Cortex of kidney (tissue), 1 donor: ENCODE data around the gene UCN.
"Not testable (repeated sequence)": the region's sequence is repeated elsewhere in the genome, so short reads cannot be mapped to it uniquely, and the experiment has no call there.

ENCODE experiments used
- DNase-seq: peaks from one replicate; lab custom pipeline; 2025; lab: John Stamatoyannopoulos, UW

UCN gene, protein sequence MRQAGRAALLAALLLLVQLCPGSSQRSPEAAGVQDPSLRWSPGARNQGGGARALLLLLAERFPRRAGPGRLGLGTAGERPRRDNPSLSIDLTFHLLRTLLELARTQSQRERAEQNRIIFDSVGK

DNA sequence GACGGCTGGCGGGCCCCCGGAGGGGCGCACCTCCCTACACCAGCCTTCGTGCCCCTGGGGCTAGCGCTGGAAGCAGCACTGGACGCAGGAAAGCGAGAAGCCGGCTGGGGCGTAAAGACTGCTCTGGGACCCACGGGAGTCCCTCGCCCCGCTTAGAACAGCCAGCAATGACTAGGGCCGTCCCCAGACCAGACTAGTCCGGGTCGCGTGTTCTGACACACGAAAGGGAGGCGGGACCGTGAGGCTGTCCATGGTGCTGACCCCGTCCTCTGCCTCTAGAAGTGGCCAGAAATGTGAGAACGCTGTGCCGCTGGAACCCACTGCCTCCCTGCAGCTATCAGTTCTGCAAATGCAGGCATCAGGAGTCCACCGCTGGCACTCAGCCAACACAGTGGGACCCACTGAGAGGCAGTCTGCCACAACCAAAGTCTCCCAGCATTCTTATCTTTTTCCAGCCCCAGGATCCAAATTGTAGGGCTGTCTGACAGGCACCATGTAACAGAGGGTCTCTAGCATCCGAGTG, at the start of gene UCN:
UCN (minus strand) TSS at position 87 of the 523 bp plus-strand sequence. CDS start 550 bp downstream, outside the sequence.
- DNase-seq = no peak

DNA sequence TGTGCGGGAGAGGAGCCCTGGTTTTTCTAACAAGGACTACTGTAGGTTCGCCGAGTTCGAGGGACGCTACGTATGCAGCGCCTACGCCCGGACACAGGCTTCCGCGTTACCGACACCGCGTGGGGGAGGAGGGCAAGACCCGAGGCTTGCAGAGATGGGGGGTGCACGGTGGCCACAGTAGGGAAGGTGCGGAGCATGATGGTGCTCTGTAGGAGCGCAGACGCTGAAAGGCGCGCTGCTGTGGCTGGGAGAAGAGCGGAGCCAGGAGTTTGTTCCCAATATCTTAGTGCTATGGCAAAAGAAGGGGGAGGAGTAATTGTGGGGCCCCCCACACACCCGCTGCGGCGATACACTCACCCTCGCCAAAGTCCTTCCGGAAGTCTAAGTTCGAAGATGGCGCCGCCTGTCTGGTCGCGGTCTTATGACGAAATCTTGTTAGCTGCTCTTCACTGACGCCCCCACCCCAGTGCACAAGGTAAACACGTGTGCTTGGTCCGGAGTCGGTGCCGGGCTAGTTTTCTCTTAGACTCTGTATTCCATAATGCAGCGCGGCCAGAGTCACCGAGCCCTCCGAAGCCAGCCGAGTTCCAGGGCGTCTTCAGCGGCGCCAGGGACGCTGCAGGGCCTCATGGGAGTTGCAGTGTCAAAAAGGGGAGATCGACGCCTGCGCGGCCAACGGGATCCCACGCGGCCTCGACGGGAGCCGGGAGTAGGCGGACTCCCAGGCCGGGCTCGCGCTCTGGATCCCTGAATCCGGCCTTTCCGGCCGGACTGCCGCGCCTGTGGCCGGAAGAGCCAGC, 48.3 kb upstream of the UCN start, which contains the start of gene GTF3C2:
GTF3C2 (minus strand) TSS at position 383 of the 800 bp plus-strand sequence. CDS start 13,210 bp downstream, outside the sequence.
- DNase-seq = peak; percentile 49

DNA sequence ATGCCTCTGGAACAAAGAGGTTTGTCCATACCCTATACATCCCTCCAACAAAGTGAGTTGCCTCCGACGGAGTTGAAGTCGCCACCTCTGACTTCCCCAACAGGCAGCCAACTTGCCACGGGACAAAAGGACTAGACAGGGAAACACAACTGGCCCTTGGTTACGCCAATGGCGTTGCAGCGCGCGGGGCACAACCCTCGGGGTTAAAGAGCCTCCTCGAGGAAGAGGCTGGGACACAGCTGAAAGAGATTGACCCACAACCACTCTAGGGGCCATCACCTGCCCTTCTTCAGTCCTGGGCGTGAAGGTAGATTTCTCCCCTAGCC, 47.8 kb upstream of the UCN start:
- DNase-seq = no peak

DNA sequence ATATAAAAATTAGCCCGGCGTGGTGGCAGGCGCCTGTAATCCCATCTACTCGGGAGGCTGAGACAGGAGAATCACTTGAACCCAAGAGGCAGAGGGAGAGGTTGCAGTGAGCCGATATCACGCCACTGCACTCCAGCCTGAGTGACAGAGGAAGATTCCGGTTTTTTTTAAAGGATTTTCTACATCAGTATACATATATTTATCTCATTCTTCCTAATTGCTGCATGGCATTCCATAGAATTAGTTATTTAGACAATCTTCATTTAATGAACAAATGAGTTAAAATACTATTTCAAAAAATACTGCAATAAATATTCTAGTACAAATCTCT, 46.3 kb upstream of the UCN start:
- no peak for DNase-seq

DNA sequence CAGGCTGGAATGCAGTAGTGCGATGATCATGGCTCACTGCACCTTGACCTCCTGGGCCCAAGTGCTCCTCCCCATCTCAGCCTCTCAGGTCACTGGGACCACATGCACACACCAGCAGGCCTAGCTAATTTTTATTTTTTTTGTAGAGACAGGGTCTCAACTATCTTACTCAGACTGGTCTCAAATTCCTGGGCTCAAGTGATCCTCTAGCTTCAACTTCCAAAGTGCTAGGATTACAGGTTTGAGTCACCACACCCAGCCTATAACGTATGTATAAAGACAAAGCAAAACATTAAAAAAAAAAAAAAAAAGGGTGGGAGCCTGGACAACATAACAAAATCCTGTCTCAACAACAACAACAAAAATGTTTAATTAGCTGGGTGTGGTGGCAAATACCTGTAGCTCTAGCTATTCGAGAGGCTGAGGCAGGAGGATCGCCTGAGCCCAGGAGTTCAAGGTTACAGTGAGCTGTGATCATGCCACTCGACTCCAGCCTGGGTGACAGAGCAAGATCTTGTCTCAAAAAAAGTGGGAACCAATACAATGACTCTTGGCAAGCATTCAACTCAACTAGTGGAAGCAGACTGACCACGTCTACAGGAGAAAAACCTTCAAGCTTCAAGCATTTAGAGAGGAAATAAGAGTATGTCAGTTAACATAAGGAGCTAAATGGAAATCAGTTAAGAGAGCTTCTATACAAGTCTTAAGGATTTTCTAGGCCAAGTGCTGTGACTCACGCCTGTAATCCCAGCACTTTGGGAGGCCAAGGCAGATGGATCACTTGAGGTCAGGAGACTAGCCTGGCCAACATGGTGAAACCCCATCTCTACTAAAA, 45.7 kb upstream of the UCN start:
- DNase-seq = no peak

DNA sequence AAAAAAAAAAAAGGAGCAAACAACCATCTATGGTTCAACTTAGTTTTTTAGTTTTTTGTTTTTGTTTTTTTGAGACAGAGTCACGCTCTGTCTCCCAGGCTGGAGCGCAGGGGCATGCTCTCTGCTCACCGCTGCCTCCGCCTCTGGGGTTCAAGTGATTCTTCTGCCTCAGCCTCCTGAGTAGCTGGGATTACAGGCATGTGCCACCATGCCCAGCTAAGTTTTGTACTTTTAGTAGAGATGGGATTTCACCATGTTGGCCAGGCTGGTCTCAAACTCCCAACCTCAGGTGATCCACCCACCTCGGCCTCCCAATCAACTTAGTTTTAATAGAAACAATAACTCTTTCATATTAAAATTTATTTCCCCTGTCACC, 45.1 kb upstream of the UCN start:
- not testable (repeated sequence) for DNase-seq

DNA sequence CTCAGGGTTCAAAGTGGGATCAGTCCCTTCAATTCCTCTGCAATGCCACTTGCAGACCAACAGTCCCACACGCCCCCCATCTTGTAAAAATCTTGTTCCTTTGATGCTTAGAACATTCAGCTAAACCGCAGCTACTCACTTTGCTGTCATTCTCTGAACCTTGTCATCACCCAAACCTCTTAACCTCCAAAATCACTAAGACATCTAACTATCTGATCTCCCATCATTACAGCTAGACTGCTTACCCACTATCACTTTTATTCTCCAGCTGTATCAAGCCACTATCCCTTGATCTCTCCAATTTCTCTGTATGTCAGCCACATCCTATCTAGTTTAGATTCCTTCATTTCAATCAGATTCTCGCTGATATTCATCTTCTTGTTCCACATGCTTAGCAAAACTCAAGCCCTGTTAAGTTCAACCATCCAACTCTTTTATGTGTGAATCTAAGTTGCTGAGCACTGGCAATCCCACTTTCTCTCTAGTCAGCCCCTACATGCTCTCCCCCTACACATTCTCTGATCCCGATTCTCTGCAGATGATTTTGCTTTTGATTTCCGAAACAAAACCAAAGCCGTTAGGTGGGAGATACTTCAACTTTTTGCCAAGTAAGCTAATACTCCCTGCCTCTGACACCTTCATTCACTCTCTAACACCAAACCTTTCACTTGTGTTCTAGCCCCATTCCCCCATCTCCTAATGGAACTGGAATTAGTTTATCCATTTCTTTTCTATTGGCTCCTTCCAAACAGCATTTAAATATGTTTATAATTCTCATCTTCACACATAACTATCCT, 43.8 kb upstream of the UCN start:
- no peak for DNase-seq

DNA sequence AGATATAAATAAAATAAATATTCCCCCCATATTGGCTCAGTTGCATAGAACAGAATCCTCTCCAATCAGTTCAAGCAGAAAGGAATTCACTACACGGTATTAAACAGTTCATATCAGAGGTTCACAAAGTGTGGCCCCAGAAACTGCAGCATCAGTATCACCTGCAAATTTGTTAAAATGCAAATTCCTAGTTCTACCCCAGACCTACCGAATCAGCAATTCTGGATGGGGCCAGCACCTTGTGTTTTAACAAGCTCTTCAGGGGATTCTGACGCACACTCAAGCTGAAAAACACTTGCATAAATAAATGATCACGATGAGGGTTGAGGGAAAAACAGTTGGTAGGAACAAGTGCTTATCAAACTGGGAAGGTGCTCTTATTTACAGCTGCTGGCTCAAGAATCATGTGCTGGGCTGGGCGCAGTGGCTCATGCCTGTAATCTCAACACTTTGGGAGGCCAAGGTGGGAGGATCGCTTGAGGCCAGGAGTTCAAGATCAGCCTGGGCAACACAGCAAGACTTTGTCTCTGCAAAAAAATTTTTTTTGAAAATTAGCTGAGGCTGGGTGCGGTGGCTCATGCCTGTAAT, 42.0 kb upstream of the UCN start:
- DNase-seq = no peak

DNA sequence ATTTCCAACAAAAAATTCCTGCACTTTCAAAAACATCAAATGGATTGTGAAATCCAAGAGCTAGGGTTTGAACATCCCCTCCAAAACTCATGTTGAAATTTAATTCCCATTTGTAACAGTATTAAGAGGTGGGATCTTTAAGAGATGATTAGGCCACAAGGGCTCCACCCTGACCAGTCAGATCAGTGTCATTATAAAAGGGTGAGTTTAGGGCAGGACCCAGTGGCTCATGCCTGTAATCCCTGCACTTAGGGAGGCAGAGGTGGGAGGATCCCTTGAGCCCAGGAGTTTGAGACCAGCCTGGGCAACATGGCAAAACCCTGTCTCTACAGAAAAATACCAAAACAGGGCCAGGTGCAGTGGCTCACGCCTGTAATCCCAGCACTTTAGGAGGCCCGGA, 39.4 kb upstream of the UCN start:
- no peak for DNase-seq

DNA sequence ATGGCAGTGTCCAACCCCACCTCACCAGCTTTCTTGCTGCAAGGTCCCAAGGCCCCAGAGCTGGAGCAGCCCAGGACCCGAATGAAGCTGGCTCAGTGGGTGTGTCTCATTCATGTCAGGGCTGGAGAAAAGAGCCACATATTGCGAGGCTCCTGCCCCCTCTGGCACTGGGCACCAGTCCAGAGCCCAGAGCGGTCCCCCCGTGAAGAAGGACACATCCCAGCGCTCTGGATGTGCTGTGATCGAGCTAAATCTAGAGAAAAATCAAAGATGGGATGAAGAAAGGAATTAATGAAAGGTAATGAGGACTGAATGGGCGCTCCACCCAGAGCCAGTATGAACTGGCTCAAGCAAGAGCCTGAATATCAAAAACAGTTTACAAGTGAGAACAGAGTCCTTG, 27.9 kb upstream of the UCN start:
- no peak for DNase-seq

DNA sequence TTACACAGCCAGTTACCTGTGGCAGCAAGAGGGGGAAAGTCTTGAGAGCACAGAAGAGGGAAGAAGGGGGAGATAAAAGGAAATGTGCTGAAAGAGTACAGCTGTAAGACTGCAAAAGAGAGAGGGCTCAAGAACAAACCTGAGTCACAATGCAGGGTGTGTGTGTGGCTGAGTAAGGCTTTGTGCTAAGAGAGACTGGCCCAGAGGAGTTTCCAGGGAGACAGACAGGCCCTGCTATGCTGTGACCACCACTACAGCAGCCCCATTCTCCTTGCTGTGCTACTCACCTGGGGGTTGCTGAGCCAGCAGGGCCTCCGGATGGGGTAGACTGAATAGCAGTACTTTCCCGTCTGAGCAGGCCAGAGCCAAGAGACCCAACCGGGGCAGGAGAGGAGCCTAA, 27.1 kb upstream of the UCN start:
- no peak for DNase-seq

DNA sequence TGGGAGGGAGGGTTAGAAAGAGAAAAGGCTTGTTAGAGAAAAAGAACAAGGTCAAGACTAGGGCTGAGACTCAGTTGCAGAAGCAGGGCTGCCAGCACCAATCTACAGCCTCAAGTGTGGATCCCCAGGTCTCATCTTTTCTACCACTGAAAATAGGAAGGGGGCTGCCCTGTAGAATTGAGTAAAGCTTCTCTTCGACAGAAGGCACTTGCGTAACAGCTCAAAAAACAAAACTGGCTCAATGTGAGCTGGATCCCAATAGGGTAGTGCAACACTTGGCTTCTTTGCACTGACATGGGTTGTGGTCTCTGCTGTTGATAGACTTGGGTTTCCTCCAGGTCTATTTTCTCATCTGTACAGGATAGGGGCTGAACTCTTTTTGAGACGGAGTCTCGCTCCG, 16.5 kb upstream of the UCN start:
- no peak for DNase-seq

DNA sequence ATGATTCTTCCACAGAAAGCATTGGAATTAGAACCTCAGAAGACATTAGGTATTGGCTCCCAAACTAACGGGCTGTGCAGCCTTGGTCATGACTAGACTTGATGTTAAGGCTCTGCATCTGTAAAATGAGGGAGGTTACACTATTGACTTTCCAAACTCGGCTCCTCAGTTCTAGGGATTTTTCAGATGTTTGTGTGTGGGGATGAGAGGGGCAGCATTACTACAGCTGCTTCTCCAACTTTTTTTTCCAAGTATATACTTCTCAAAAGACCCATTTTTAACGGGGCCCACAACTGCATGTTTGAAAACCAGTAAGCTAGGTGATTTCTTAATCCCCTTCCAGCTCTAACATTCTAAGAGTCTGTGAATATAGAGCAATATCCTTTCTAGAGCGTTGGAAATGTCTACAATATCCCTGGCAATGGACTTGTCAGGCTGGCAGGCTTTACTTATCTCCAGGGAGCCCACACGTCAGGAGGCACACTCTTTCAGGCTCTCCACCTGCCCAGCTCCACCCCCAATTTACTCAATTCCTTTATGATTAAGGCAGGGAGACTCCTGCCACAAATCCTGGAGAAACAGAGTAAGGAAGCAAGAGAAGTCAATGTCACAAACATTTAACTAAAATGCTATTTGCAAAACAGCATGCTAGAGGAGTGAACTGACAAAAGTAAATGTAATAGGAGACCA, 15.5 kb upstream of the UCN start:
- DNase-seq = no peak

DNA sequence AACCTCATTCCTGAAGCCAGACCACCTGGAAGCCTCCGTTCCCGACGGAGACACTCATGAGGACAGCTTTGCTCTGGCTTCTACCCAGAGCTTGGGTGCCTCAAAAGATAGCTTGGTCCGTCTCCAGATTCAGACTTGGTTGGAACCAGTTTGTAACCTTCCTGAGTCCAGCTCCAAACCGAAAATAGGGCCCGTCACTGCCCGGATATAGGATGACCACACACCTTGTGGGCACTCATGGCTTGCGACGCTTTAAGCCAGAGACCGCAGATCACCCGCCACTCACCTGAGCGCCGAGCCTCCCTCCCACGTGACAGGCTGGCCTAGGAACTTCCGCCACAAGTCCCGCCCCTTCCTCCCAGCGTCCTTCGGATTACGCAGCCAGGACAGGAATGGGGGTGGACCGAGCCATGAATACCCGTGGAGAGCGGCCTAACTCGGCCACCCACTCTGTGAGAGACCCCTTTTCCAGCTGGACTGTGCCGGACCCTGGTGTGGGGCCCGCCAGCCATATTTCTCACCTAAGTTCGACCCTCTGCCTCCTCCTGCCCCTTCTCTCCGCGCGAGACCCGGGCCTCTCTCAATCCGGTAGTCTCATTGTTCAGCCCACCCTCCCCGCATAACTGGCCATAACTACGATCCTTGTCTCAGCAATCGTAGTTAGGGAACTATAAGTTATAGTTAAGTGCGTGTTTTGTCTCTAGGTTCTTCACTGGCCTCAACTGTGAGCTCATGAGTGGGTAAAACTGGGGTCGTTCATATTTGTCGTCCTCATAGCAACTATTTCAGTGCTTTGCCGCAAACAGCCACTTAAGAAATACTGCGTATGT, 14.7 kb upstream of the UCN start, which contains the start of gene MPV17:
MPV17 (minus strand) TSS at position 332 of the 830 bp plus-strand sequence. CDS start 580 bp downstream, outside the sequence.
- DNase-seq = no peak

DNA sequence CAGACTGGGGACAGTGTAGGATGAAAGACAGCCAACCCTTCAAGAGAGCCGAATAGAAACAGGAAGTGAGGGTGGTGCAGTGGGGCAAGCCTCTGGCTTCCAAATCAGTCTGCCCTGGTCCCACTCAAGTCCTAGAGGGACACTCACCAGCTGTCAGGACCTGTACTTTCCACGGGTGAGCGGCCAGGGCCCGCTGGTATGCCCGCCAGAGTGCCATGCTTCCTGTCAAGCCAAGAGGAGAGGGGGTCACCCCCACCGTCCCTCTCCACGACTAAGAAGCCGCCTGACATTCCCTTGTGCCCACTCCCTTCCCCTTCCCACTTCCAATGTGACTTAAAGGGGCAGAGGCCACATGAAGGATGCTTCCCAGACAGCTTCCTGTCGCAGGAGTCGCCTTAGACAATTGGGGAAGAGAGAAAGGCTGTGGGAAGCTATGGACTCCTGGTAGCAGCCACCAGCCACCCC, 14.1 kb upstream of the UCN start:
- no peak for DNase-seq

DNA sequence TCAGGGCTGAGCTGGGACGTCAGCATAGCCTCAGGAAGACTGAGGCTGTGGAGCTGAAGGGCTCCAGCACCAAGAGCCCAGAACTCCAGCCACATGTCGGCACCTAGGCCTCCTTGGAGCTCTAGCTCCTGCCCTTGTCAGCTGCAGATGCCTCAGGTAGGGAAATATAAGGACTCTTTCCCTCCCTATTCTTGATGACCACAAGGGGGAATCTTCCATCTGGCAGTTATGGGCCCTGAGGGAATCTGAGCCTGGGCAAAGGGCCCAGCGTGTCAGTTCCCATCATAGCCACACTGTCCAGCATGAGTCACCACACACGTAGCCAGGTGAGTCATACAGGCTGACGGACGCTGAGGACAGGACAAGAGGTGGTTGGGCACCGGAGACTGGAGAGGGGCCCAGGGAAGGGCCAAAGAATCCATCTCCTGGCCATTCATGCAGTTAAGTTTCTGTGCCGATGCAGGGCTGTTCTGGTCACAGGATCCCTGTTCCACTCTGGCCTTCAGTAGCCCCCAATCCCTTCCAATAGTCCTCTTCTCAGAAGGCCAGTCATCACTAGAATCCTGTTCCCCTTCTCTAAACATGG, 12.8 kb upstream of the UCN start:
- DNase-seq = no peak

DNA sequence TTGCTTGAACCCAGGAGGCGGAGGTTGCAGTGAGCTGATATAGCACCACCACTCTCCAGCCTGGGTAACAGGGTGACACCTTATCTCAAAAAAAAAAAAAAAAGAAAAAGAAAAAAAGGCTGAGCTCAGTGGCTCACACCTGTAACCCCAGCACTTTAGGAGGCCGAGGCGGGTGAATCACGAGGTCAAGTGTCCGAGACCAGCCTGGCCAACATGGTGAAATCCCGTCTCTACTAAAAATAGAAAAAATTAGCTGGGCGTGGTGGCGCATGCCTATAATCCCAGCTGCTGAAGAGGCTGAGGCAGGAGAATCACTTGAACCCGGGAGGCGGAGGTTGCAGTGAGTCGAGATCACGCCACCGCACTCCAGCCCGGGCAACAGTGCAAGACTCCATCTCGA, 11.6 kb upstream of the UCN start:
- DNase-seq = not testable (repeated sequence)

DNA sequence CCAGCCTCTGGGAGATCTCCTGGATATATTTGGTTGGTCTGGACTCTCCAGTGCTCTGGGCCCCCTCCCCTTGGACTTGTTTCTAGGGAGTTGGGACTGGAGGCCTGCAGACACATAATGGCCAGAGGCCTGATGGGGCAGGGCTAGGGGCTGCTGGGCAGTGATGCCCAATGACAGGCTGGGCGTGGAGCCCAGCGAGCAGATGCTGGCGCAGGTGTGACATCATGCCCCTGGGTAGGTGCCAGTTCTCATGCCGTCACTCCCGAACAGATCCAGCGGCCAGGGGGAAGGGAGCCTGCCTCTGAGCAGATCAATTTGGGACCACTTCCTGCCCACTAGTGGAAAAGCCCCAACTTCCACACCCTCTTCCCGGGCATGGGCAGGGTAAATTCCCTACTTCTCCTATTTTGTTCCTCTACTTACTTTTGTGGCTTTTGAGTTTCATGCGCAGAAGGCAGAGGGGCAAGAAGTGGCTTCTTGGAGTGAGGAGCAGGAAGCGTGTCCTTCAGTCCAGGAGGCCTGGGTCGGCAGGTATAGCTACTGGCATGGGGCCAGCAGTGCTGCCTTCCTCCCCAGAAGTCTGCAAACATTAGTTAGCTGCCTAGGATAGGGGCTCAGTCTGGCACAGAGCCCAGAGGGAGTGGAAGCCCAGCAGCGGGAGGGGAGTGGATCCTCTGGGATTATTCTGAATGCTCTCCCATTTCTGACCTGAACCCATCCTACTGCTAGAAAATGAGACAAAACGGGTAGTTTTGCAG, 8.6 kb upstream of the UCN start:
- DNase-seq = no peak

DNA sequence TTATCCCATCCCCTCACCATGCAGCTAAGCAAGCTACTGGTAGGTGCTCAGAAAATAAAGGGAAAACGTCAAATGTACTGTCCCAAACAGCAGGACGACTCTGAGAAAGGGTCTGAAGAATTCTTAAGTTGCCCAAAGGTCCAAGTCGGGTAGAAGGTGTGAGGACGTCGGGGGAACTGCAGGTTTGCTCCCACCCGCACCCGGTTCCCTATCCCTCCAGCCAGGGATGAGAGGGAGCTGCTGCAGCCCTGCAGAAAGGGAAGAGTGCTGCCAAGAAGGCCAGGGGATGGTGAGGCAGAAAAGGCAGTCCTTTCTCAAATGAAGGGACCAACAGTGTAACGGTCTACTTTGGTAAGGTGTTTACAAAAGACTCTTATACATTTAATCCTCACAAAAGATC, 6.9 kb upstream of the UCN start:
- no peak for DNase-seq
